ENCODE measurements around the gene TMC6. TPM values are rescaled to one million over a fixed set of nuclear protein-coding genes. Genes with fewer than 3 reads are reported as not detected.
"Not testable (repeated sequence)": the region's sequence is repeated elsewhere in the genome, so short reads cannot be mapped to it uniquely, and the experiment has no call there.

Gene TMC6, protein sequence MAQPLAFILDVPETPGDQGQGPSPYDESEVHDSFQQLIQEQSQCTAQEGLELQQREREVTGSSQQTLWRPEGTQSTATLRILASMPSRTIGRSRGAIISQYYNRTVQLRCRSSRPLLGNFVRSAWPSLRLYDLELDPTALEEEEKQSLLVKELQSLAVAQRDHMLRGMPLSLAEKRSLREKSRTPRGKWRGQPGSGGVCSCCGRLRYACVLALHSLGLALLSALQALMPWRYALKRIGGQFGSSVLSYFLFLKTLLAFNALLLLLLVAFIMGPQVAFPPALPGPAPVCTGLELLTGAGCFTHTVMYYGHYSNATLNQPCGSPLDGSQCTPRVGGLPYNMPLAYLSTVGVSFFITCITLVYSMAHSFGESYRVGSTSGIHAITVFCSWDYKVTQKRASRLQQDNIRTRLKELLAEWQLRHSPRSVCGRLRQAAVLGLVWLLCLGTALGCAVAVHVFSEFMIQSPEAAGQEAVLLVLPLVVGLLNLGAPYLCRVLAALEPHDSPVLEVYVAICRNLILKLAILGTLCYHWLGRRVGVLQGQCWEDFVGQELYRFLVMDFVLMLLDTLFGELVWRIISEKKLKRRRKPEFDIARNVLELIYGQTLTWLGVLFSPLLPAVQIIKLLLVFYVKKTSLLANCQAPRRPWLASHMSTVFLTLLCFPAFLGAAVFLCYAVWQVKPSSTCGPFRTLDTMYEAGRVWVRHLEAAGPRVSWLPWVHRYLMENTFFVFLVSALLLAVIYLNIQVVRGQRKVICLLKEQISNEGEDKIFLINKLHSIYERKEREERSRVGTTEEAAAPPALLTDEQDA
- 498 and 523 TPM in 2 replicates for total RNA-seq

- intact Hi-C loops (cut with micrococcal nuclease) = no loop called here
These were observed at the start of gene TMC6 for GRCh38 chr17:78128551-78129350. TSS of gene TMC6 (minus strand) at chr17:78128755. CDS start at chr17:78126832, 1,923 bp downstream.

GRCh38 chr17:78176548-78177025 lies 48.0 kb upstream of the TMC6 start:
- intact Hi-C loops (cut with micrococcal nuclease) = loop anchor here (1.0 to 5.0 kb wide), 4 partner anchors 36 to 91 kb away; partner anchors contain the start of gene TMC8

- intact Hi-C loops (cut with micrococcal nuclease) = loop anchor here (5.0 kb wide), 1 partner anchor 43 kb away; the partner anchor contains the start of gene TMC8
These were observed 47.1 kb upstream of the TMC6 start for GRCh38 chr17:78175643-78175981.

- intact Hi-C loops (cut with micrococcal nuclease) = loop anchor here (5.0 kb wide), 1 partner anchor 43 kb away; the partner anchor contains the start of gene TMC8
These were observed 46.5 kb upstream of the TMC6 start for GRCh38 chr17:78174870-78175642.

DNA sequence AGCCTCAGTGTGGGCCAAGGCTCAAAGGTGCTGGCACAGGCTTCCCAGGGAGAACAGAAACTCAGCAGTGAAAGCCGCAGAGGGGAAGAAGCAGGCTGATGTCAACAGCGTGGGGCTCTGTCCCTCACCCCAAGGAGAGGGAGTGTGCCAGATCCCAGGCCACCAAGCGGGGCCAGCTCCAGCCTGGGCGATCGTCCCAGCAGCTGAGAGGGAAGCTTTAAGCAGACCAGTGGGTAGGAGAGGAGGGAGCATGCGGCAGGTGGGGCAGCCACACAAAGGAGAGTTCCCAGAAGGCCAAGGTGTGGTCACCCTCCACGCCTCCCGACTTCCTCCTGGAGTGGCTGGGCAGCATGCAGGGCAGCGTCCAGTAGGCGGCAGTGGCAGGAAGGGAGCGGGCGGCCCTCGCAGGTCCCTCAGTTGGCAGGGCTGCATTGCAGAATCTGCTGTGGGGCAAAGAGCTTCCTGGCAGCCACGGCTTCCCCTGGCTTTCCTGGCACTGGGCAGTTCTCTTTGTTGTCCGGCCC lies 45.9 kb upstream of the TMC6 start:
- intact Hi-C loops (cut with micrococcal nuclease) = no loop called here

DNA sequence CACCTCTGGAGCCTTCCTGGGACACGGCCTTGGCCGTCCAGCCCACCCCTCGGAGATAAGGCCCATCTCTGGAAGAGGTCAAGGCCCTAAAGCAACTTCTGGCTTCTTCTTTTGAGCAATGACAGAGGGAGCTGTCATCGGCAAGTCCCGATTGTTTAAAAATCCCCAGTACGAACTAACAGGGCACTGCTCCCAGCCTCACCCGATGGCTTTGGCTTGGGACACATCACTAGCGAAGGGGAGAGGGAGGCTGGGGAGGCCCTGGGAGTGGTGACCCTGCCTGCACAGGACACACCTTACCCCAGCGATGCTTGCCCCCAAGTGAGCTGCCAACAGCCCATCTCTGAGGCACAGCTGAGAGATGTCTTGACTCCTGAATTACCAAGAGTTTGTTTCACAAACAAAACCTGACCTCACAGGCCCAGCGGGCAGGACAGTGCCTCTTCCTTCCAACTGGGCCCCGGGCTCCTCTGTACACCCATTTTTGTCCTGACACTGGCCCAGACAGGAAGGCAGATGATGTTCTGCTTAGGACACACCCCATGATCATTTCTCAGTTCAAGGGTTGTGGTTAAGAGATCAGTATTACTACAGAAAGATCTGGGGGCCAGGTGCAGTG lies 44.7 kb upstream of the TMC6 start:
- intact Hi-C loops (cut with micrococcal nuclease) = no loop called here

- intact Hi-C loops (cut with micrococcal nuclease) = no loop called here
These were observed 43.9 kb upstream of the TMC6 start for GRCh38 chr17:78172249-78173051.

GRCh38 chr17:78171591-78172248 lies 43.2 kb upstream of the TMC6 start:
- intact Hi-C loops (cut with micrococcal nuclease) = not testable (repeated sequence)

- intact Hi-C loops (cut with micrococcal nuclease) = no loop called here
These were observed 42.4 kb upstream of the TMC6 start for GRCh38 chr17:78170692-78171590.

GRCh38 chr17:78168903-78169793 lies 40.6 kb upstream of the TMC6 start:
- intact Hi-C loops (cut with micrococcal nuclease) = loop anchor here (2.0 kb wide), 1 partner anchor 18 kb away; the partner anchor contains the start of genes AFMID and TK1

- intact Hi-C loops (cut with micrococcal nuclease) = loop anchor here (2.0 kb wide), 1 partner anchor 18 kb away; the partner anchor contains the start of genes AFMID and TK1
These were observed 39.8 kb upstream of the TMC6 start, which contains the start of gene SYNGR2 for GRCh38 chr17:78168242-78168902. TSS of gene SYNGR2 (plus strand) at chr17:78168581. CDS start at chr17:78168617, 36 bp downstream.

DNA sequence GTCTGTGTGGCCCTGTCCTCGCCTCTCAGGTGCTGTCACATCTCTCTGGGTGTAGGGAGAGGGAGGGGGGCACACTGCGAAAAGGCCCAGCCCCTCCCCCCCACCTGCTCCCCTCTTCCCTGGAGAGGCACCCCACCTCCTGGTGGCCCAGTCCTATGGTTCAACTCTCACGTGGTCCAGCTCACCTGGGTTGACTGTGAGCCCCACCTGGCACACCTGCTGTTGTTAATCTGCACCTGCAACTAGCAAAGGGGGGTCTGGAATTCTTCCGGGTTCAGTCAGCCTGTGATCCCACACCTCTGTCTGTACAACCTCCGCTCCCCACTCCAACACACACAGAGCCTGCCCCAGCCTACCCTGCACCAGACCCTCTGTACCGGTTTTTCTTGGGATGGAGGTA lies 37.9 kb upstream of the TMC6 start:
- intact Hi-C loops (cut with micrococcal nuclease) = no loop called here

DNA sequence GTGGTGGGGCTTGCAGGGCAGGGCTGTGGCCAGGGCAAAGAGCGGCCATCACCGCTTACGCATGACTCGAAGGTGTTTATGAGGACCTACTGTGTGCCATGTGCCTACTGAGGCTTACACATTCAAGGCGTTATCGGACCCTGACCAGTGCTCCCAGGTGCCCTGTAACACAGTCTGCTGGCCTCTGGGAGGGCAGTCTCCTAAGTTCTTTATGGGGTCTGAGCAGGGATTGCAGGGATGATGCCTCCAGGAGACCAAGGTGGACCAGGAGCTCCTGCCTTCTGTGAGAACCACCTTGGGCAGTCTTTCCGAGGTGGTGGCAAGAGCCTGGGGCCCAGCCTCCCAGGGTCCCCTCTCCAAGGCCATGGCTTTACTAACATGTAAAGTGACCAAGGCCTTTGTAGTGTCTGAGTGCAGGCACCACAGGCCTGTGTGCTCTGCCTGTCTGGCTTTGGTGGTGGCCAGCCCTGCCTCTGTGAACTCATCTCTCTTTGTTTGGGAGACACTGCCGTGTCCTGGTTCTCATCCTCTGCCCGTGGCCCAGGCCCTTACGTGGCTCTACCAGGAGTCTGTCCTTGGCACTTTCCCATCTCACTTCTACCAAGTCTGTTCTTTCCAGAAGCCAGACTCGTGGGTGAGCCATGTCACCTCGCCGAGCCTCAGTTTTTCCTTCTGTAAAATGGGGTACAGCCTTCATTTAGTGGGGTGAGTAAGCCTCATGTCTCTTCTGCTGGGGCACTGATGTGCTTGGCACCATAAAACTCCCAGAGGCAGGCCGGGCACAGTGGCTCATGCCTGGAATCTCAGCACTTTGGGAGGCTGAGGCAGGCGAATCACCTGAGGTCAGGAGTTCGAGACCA lies 36.4 kb upstream of the TMC6 start:
- intact Hi-C loops (cut with micrococcal nuclease) = no loop called here

DNA sequence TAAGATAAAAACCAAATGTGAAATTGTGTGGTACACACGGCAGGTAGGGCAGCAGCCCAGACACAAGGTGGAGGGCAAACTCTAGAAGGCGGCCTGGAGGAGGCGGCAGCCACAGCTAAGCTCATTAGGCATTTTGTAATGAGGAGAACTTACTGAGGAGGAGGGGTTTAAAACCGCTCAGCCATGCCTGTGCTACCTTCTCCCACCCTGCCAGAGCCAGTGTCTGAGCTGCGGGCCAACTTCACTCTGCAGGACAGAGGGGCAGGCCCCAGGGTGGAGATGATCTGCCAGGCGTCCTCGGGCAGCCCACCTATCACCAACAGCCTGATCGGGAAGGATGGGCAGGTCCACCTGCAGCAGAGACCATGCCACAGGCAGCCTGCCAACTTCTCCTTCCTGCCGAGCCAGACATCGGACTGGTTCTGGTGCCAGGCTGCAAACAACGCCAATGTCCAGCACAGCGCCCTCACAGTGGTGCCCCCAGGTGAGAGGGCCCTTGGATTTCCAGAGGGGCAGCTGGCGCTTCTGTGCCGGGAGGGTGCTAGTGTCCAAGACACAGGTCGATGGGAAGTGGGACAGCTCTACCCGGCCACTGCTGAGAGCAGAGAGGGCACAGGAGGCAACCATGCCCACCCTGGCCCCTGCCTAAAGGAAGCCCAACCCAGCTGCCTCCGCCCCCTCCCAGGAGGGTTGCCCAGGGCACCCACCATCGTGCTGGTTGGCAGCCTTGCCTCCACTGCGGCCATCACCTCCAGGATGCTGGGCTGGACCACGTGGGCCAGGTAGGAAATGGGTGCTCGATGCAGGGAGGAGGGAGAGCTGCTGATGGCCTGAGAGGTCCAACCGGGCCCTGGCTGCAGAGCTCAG lies 35.6 kb upstream of the TMC6 start:
- intact Hi-C loops (cut with micrococcal nuclease) = no loop called here

Data from T-helper 2 cell treated with Interferon-gamma antibody and Interleukin-4, amounts not matched to agents 100 ng/mL and 5 ng/mL, for 36 hours (primary cell).